ENCODE measurements around the gene LDHAL6A. TPM values are rescaled to one million over a fixed set of nuclear protein-coding genes. Genes with fewer than 3 reads are reported as not detected.

The LDHAL6A gene
- total RNA-seq, 1 experiment from 2014 or later, result not detected

DNA sequence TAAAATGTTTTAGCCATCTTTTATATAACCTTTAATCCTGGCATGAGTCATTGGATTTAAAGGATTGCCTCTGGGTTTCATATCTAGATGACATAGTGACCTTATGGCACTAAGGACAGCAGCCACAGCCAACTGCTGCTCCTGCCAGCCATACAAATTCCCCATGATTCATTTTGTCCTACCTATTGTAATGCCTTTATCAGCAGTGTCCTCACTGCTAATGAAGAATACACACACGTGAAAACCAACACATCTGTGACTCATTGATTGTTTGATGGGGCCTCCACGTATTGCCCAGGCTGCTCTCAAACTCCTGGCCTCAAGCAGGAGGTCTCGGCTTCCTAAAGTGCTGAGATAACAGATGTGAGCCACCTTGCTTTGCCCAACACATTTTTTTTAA is 1.8 kb downstream of the LDHAL6A start:
- CTCF ChIA-PET, result no interaction called here
- Mint-ChIP-seq H3K27me3 (ENCODE audit: low read depth) (peaks cover 13% of the 10 kb centered on the region), H3K27ac (no peak overlapping the region), H3K9me3 (no peaks in the 10 kb centered on the region), H3K4me3 (no peak overlapping the region), H3K36me3 (no peaks in the 10 kb centered on the region), H3K4me1 (no peaks in the 10 kb centered on the region)
- TF ChIP-seq ZNF219 (CRISPR knock-in tag; IDR thresholded peaks at IDR 0.05; ENCODE audit: borderline replicate concordance) (no peak), ESRRA (CRISPR knock-in tag; IDR thresholded peaks at IDR 0.05; ENCODE audit: borderline replicate concordance) (no peak), ZNF671 (CRISPR knock-in tag; IDR thresholded peaks at IDR 0.05) (no peak), TEAD4 (CRISPR knock-in tag; IDR thresholded peaks at IDR 0.05) (no peak), TCF7 (CRISPR knock-in tag; IDR thresholded peaks at IDR 0.05; ENCODE audit: low read depth) (no peak), SMAD3 (CRISPR knock-in tag; IDR thresholded peaks at IDR 0.05; ENCODE audit: borderline replicate concordance) (no peak), ZNF423 (CRISPR knock-in tag; IDR thresholded peaks at IDR 0.05) (no peak)
- TF ChIP-seq, protein P1, sequence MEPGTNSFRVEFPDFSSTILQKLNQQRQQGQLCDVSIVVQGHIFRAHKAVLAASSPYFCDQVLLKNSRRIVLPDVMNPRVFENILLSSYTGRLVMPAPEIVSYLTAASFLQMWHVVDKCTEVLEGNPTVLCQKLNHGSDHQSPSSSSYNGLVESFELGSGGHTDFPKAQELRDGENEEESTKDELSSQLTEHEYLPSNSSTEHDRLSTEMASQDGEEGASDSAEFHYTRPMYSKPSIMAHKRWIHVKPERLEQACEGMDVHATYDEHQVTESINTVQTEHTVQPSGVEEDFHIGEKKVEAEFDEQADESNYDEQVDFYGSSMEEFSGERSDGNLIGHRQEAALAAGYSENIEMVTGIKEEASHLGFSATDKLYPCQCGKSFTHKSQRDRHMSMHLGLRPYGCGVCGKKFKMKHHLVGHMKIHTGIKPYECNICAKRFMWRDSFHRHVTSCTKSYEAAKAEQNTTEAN (CRISPR knock-in tag; IDR thresholded peaks at IDR 0.05), result no peak
- TF ChIP-seq, protein P2, sequence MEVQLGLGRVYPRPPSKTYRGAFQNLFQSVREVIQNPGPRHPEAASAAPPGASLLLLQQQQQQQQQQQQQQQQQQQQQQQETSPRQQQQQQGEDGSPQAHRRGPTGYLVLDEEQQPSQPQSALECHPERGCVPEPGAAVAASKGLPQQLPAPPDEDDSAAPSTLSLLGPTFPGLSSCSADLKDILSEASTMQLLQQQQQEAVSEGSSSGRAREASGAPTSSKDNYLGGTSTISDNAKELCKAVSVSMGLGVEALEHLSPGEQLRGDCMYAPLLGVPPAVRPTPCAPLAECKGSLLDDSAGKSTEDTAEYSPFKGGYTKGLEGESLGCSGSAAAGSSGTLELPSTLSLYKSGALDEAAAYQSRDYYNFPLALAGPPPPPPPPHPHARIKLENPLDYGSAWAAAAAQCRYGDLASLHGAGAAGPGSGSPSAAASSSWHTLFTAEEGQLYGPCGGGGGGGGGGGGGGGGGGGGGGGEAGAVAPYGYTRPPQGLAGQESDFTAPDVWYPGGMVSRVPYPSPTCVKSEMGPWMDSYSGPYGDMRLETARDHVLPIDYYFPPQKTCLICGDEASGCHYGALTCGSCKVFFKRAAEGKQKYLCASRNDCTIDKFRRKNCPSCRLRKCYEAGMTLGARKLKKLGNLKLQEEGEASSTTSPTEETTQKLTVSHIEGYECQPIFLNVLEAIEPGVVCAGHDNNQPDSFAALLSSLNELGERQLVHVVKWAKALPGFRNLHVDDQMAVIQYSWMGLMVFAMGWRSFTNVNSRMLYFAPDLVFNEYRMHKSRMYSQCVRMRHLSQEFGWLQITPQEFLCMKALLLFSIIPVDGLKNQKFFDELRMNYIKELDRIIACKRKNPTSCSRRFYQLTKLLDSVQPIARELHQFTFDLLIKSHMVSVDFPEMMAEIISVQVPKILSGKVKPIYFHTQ (CRISPR knock-in tag; IDR thresholded peaks at IDR 0.05), result no peak
- POLR2A ChIA-PET, result no interaction called here
- no peak for ATAC-seq
- DNase-seq (ENCODE audit: low spot score), result no peak

DNA sequence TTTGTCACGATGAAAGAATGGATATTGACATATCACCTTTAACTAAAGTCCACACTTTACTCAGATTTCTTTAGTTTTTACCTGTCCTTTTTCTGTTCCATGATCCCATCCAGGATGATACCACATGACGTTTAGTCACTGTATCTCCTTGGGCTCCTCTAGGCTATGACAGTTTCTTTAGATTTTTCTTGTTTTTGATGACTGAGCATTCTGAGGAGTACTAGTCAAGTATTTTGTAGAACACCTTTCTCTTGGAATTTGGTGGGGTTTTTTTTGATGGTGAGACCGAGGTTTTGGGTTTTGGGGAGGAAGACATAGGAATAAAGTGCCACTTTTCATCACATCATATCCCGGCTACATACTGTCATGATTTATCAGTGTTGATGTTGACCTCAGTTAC is 4.0 kb downstream of the LDHAL6A start:
- no peak overlapping the region for H3K4me3 Mint-ChIP-seq
- ATAC-seq (no peak), DNase-seq (ENCODE audit: low spot score) (no peak)
- ChIA-PET POLR2A (no interaction called here), CTCF (interaction anchor here (1.9 kb wide), 1 partner anchor 49 kb away, joined by 5 read pairs; no protein-coding TSS in a partner anchor)
- no peaks in the 10 kb centered on the region for H3K36me3 Mint-ChIP-seq
- TF ChIP-seq TEAD1 (CRISPR knock-in tag; IDR thresholded peaks at IDR 0.05) (no peak), JAZF1 (CRISPR knock-in tag; IDR thresholded peaks at IDR 0.05) (no peak), RORB (CRISPR knock-in tag; IDR thresholded peaks at IDR 0.05) (no peak), ZNF317 (CRISPR knock-in tag; IDR thresholded peaks at IDR 0.05; ENCODE audit: borderline replicate concordance, low read depth) (no peak), ZNF232 (CRISPR knock-in tag; IDR thresholded peaks at IDR 0.05) (no peak), MYBL2 (CRISPR knock-in tag; IDR thresholded peaks at IDR 0.05) (no peak), GABPB1 (CRISPR knock-in tag; IDR thresholded peaks at IDR 0.05) (no peak), NFATC4 (CRISPR knock-in tag; IDR thresholded peaks at IDR 0.05) (no peak), ZNF138 (CRISPR knock-in tag; conservative IDR thresholded peaks at IDR 0.05) (no peak), ETV6 (CRISPR knock-in tag; IDR thresholded peaks at IDR 0.05) (no peak), EMX1 (CRISPR knock-in tag; IDR thresholded peaks at IDR 0.05) (no peak), KAT7 (CRISPR knock-in tag; IDR thresholded peaks at IDR 0.05; ENCODE audit: borderline replicate concordance) (no peak)
- TF ChIP-seq, protein P3, sequence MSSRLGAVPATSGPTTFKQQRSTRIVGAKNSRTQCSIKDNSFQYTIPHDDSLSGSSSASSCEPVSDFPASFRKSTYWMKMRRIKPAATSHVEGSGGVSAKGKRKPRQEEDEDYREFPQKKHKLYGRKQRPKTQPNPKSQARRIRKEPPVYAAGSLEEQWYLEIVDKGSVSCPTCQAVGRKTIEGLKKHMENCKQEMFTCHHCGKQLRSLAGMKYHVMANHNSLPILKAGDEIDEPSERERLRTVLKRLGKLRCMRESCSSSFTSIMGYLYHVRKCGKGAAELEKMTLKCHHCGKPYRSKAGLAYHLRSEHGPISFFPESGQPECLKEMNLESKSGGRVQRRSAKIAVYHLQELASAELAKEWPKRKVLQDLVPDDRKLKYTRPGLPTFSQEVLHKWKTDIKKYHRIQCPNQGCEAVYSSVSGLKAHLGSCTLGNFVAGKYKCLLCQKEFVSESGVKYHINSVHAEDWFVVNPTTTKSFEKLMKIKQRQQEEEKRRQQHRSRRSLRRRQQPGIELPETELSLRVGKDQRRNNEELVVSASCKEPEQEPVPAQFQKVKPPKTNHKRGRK (CRISPR knock-in tag; IDR thresholded peaks at IDR 0.05; ENCODE audit: borderline replicate concordance), result no peak
- TF ChIP-seq, protein P4, sequence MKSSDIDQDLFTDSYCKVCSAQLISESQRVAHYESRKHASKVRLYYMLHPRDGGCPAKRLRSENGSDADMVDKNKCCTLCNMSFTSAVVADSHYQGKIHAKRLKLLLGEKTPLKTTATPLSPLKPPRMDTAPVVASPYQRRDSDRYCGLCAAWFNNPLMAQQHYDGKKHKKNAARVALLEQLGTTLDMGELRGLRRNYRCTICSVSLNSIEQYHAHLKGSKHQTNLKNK (CRISPR knock-in tag; IDR thresholded peaks at IDR 0.05), result no peak
- TF ChIP-seq, protein P5, sequence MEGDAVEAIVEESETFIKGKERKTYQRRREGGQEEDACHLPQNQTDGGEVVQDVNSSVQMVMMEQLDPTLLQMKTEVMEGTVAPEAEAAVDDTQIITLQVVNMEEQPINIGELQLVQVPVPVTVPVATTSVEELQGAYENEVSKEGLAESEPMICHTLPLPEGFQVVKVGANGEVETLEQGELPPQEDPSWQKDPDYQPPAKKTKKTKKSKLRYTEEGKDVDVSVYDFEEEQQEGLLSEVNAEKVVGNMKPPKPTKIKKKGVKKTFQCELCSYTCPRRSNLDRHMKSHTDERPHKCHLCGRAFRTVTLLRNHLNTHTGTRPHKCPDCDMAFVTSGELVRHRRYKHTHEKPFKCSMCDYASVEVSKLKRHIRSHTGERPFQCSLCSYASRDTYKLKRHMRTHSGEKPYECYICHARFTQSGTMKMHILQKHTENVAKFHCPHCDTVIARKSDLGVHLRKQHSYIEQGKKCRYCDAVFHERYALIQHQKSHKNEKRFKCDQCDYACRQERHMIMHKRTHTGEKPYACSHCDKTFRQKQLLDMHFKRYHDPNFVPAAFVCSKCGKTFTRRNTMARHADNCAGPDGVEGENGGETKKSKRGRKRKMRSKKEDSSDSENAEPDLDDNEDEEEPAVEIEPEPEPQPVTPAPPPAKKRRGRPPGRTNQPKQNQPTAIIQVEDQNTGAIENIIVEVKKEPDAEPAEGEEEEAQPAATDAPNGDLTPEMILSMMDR (IDR thresholded peaks at IDR 0.05), result no peak
- TF ChIP-seq, protein P6, sequence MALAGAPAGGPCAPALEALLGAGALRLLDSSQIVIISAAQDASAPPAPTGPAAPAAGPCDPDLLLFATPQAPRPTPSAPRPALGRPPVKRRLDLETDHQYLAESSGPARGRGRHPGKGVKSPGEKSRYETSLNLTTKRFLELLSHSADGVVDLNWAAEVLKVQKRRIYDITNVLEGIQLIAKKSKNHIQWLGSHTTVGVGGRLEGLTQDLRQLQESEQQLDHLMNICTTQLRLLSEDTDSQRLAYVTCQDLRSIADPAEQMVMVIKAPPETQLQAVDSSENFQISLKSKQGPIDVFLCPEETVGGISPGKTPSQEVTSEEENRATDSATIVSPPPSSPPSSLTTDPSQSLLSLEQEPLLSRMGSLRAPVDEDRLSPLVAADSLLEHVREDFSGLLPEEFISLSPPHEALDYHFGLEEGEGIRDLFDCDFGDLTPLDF (CRISPR knock-in tag; IDR thresholded peaks at IDR 0.05), result no peak
- TF ChIP-seq, protein P7, sequence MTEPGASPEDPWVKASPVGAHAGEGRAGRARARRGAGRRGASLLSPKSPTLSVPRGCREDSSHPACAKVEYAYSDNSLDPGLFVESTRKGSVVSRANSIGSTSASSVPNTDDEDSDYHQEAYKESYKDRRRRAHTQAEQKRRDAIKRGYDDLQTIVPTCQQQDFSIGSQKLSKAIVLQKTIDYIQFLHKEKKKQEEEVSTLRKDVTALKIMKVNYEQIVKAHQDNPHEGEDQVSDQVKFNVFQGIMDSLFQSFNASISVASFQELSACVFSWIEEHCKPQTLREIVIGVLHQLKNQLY (CRISPR knock-in tag; IDR thresholded peaks at IDR 0.05), result no peak
- no peak overlapping the region for H3K27ac Mint-ChIP-seq
- H3K4me1 Mint-ChIP-seq, result no peaks in the 10 kb centered on the region
- no peaks in the 10 kb centered on the region for H3K9me3 Mint-ChIP-seq
- H3K27me3 Mint-ChIP-seq (ENCODE audit: low read depth), result peaks cover 13% of the 10 kb centered on the region

All from WTC11 (cell line).